Sigmoid colon (tissue), 4 donors: Measurements from ENCODE around the gene SMYD3.

Experiments
- POLR2A ChIP-seq, 2 donors: fragments of 450-650 bp; IDR thresholded peaks; one replicate each; pipeline ENCODE4 v1.6.1; 2016; ENCODE audit warnings: antibody characterized with exemption in 2 of 2, mild to moderate bottlenecking in 2 of 2, moderate library complexity in 2 of 2
- POLR2AphosphoS5 ChIP-seq, 4 donors: sonication (generic); formaldehyde crosslinking; IDR thresholded peaks; one replicate each; pipeline ENCODE4 v1.6.1; 2017; ENCODE audit warnings: antibody characterized with exemption in 4 of 4
- TF ChIP-seq, protein P1 (sequence below), 4 experiments: fragments of 450-650 bp in 3 of 4; fragments of 200-600 bp in 1 of 4; IDR thresholded peaks; one replicate each; pipeline ENCODE4 v1.5.1; 2016 to 2019; ENCODE audit warnings: antibody characterized with exemption in 4 of 4, mild to moderate bottlenecking in 3 of 4, moderate library complexity in 2 of 4

GRCh38 chr1:246420300-246420699 is 86.8 kb downstream of the SMYD3 start:
- TF ChIP-seq, protein P1, sequence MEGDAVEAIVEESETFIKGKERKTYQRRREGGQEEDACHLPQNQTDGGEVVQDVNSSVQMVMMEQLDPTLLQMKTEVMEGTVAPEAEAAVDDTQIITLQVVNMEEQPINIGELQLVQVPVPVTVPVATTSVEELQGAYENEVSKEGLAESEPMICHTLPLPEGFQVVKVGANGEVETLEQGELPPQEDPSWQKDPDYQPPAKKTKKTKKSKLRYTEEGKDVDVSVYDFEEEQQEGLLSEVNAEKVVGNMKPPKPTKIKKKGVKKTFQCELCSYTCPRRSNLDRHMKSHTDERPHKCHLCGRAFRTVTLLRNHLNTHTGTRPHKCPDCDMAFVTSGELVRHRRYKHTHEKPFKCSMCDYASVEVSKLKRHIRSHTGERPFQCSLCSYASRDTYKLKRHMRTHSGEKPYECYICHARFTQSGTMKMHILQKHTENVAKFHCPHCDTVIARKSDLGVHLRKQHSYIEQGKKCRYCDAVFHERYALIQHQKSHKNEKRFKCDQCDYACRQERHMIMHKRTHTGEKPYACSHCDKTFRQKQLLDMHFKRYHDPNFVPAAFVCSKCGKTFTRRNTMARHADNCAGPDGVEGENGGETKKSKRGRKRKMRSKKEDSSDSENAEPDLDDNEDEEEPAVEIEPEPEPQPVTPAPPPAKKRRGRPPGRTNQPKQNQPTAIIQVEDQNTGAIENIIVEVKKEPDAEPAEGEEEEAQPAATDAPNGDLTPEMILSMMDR (IDR thresholded peaks at IDR 0.05) = no peak
- TF ChIP-seq POLR2A (IDR thresholded peaks at IDR 0.05) (no peak), POLR2AphosphoS5 (IDR thresholded peaks at IDR 0.05) (no peak)
